Measurements from ENCODE around the gene CDC5L. TPM values are rescaled to one million over a fixed set of nuclear protein-coding genes. Genes with fewer than 3 reads are reported as not detected.

CDC5L gene
- 20.0 TPM for total RNA-seq
- long read RNA-seq, full-length matches to known transcripts: 34 of 43 reads
- long read RNA-seq, partial matches to known transcripts: 3 of 43 reads
- long read RNA-seq, other reads (novel, unspliced or antisense): 6 of 43 reads

DNA sequence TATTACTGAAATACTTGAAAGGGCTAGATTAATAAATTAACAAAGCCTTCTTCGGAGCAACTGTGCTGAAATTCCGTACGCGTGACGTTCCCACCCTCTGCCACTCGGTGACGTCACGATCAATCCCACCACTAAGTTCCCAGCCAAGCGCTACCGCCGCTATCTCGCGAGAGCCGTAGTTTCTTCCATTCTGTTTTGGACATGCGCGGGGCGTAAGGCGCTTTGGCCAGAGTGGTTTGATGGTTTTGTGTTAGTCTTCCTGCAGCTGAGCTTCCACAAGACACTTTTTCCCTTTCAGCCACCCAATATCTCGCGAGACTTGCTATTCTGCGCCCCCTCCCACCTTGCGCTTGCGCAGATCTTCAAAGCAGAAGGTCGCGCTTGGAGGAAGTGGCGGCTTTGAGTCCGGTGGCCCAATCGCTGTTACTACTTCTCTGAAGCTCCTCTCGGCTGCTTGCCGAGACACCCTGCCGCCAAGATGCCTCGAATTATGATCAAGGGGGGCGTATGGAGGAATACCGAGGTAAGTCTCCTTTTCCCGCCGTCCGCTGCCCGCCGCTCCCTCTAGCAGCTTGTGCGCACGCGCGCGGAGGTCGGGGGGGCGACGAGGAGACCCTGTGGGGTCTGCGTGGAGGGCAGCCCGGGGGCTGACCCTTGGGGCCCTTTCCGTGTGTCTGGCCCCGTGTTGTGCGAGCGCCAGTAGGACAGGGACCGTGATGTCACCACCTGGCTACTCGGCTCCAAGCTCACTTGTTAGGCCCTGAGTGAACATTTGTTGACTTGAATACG lies at the start of gene CDC5L:
CDC5L (plus strand) TSS at position 361 of the 789 bp plus-strand sequence; CDS start at position 479, 118 bp downstream.
- Histone ChIP-seq H3K4me3 (peak within 1 kb of the TSS; percentile 86), H3K9me3 (replicated peaks) (no peaks in the 10 kb centered on the region), H3K27me3 (ENCODE audit: low read depth) (no peaks in the 10 kb centered on the region), H3K4me1 (peaks cover 46% of the 10 kb centered on the region), H3K36me3 (peaks cover 21% of the 10 kb centered on the region), H3K27ac (replicated peaks) (peak within 1 kb of the TSS; percentile 97)
- intact Hi-C loops (cut with micrococcal nuclease): no loop called here
- peak; percentile 93 for DNase-seq
- TF ChIP-seq CTCF (IDR thresholded peaks at IDR 0.05; ENCODE audit: borderline replicate concordance): no peak

DNA sequence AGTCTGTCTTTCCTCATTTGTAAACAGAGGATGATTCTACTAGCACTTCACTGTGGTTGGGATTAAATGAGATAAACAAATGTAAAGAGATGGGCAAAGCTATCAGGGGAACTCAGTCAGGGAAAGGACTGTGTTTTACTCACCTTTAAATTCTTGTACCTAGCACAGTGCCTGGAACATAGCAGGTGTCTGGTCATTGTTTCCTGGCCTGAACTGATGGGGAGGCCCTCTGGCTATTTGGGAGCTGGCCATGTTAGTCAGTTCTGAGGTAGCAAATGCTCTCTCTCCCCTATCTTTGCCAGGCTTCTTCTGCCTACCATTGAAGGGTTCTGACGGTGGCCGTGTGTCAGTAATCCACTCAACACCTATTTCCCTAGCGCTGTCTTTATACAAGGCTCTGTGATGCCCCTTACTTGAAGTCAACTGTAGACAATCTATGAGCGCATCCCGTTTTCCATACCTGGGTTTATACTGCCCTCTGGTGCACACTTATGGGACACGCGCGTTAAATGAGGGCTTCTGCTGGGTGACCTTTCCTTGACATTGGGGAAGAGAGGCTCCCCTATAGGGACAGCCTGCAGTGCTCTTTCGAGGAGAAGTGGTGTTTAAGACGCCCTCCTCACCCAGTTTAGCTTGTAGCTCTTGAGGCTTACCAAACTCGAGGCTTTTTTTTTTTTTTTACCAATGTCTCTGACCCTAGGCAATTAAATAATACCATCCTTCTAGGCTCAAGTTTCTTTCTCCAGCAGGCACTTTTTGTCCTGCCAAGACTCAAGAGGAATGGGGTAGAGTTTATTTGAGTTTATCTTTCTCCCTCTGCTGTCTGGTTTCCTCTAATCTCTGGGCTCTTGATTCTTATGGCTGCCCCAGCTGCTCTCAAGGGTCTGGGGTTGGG lies 49.0 kb upstream of the CDC5L start:
- peaks cover 11% of the 10 kb centered on the region for H3K4me1 ChIP-seq
- peaks cover 39% of the 10 kb centered on the region for H3K27me3 ChIP-seq (ENCODE audit: low read depth)
- TF ChIP-seq CTCF (IDR thresholded peaks at IDR 0.05; ENCODE audit: borderline replicate concordance): peak; percentile 78
- peak; percentile 38 for DNase-seq
- no peak overlapping the region for H3K27ac ChIP-seq (replicated peaks)
- no peak overlapping the region for H3K4me3 ChIP-seq
- H3K36me3 ChIP-seq: no peaks in the 10 kb centered on the region
- H3K9me3 ChIP-seq (replicated peaks): no peaks in the 10 kb centered on the region
- intact Hi-C loops (cut with micrococcal nuclease): loop anchor here (10.0 kb wide), 1 partner anchor 244 kb away; no protein-coding TSS in a partner anchor

GRCh38 chr6:44339301-44339700 lies 48.2 kb upstream of the CDC5L start:
- no peak for DNase-seq
- peaks cover 37% of the 10 kb centered on the region for H3K27me3 ChIP-seq (ENCODE audit: low read depth)
- H3K9me3 ChIP-seq (replicated peaks): no peaks in the 10 kb centered on the region
- no peak overlapping the region for H3K4me3 ChIP-seq
- H3K27ac ChIP-seq (replicated peaks): no peak overlapping the region
- intact Hi-C loops (cut with micrococcal nuclease): loop anchor here (10.0 kb wide), 1 partner anchor 244 kb away; no protein-coding TSS in a partner anchor
- peaks cover 11% of the 10 kb centered on the region for H3K4me1 ChIP-seq
- no peaks in the 10 kb centered on the region for H3K36me3 ChIP-seq
- no peak for TF ChIP-seq CTCF (IDR thresholded peaks at IDR 0.05; ENCODE audit: borderline replicate concordance)

- peaks cover 11% of the 10 kb centered on the region for H3K4me1 ChIP-seq
- no peak for DNase-seq
- H3K4me3 ChIP-seq: no peak overlapping the region
- no peaks in the 10 kb centered on the region for H3K36me3 ChIP-seq
- no peak overlapping the region for H3K27ac ChIP-seq (replicated peaks)
- no peak for TF ChIP-seq CTCF (IDR thresholded peaks at IDR 0.05; ENCODE audit: borderline replicate concordance)
- no peaks in the 10 kb centered on the region for H3K9me3 ChIP-seq (replicated peaks)
- H3K27me3 ChIP-seq (ENCODE audit: low read depth): peaks cover 31% of the 10 kb centered on the region
- intact Hi-C loops (cut with micrococcal nuclease): loop anchor here (10.0 kb wide), 1 partner anchor 245 kb away; no protein-coding TSS in a partner anchor
Measured at GRCh38 chr6:44339763-44340625, 47.5 kb upstream of the CDC5L start.

Data from left ventricle myocardium inferior (tissue), 1 donor.